GM12892 (cell line): ENCODE measurements around the gene NRARP.

Source experiments
- POLR2A ChIP-seq: IDR thresholded peaks from 2 replicates; pipeline ENCODE4 v1.6.1; 2011; ENCODE audit warnings: low read depth, low read length, control low read depth
- POLR2AphosphoS5 ChIP-seq: IDR thresholded peaks from 2 replicates; pipeline ENCODE4 v1.6.1; 2011; ENCODE audit warnings: low read depth, low read length, control low read depth
- TAF1 ChIP-seq: IDR thresholded peaks from 2 replicates; pipeline ENCODE4 v1.6.1; 2011; ENCODE audit warnings: low read depth, mild to moderate bottlenecking, control low read depth, low read length, borderline replicate concordance

DNA sequence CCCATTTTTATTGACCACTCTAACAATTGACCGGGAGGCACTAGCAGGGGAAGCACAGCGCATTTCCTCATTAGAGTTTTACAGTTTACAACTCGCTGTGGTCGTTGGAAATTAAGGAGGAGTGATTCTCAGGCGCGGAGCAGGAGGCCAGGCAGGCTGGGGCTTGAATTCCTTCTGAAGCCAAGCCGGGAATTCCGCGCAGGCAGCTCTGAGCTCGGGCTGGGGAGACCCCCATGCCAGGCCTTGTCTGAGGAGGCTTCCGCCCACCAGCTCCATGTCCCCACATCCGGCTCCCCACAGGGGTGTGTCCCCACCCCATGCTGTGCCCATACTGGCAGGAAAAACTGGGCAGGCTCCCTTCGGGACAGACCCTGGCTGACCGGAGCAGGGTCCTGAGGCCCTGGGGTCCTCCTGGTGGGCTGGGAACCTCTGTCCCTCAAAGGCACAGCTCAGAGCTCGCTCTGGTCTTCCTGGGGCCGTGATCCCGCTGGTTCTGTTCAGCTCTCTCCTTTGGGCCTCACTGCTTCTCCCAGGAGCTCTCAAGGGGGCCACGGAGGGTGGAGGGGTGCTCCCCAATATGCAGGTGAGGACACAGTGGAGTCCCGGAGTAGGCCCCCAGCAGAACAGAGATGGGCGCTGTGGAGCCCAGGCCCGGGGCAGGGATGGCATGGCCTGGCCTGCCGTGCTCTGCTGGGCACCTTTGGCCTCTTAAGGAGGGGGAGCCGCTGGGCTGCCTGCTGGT, 1.3 kb upstream of the NRARP start:
- no peak for TF ChIP-seq POLR2A
- TF ChIP-seq POLR2AphosphoS5, result no peak
- TF ChIP-seq TAF1, result no peak
